Glomerular endothelial cell (primary cell): ENCODE results near the gene RPF1. TPM values are rescaled to one million over a fixed set of nuclear protein-coding genes. Genes with fewer than 3 reads are reported as not detected.
"Not testable (repeated sequence)": the region's sequence is repeated elsewhere in the genome, so short reads cannot be mapped to it uniquely, and the experiment has no call there.

Experiments
- DNase-seq: peaks from one replicate; pipeline ENCODE4 v3.0.0-alpha.2; 2011; ENCODE audit warnings: low read depth, low spot score; ENCODE audit errors: extremely low read depth
- total RNA-seq: library from RNA; depleted of rRNA; stranded (reverse); fragments of >200 nt; gene quantifications from 2 replicates; pipeline ENCODE4 v1.2.3, GENCODE V29; 2015

Gene RPF1
- total RNA-seq, 1 donor from 2014 or later = 44.9 TPM

- no peak for DNase-seq
These were observed 10.7 kb downstream of the RPF1 start for GRCh38 chr1:84489766-84490165.

GRCh38 chr1:84492726-84493125 lies 13.7 kb downstream of the RPF1 start:
- no peak for DNase-seq

GRCh38 chr1:84493747-84494146 lies 14.7 kb downstream of the RPF1 start:
- DNase-seq = no peak

- DNase-seq = no peak
These were observed 17.4 kb downstream of the RPF1 start for GRCh38 chr1:84496498-84496897.

- no peak for DNase-seq
These were observed 18.7 kb downstream of the RPF1 start for GRCh38 chr1:84497631-84498275.

GRCh38 chr1:84502927-84503326 lies 23.9 kb downstream of the RPF1 start:
- no peak for DNase-seq

- peak; percentile 7 for DNase-seq
These were observed 25.8 kb downstream of the RPF1 start for GRCh38 chr1:84504580-84505492.

GRCh38 chr1:84505493-84506001 lies 26.5 kb downstream of the RPF1 start:
- no peak for DNase-seq

GRCh38 chr1:84506002-84506728 lies 27.1 kb downstream of the RPF1 start, which contains the start of the genes GNG5 and SPATA1:
GNG5 (minus strand) TSS chr1:84506581; CDS start chr1:84506091, 490 bp downstream.
SPATA1 (plus strand) TSS chr1:84506386; CDS start chr1:84516360, 9,974 bp downstream.
- DNase-seq = peak; percentile 61

- peak; percentile 7 for DNase-seq
These were observed 27.8 kb downstream of the RPF1 start for GRCh38 chr1:84506729-84507453.

- not testable (repeated sequence) for DNase-seq
These were observed 28.8 kb downstream of the RPF1 start for GRCh38 chr1:84507887-84508286.

GRCh38 chr1:84508510-84508909 lies 29.4 kb downstream of the RPF1 start:
- no peak for DNase-seq

- DNase-seq = no peak
These were observed 30.0 kb downstream of the RPF1 start for GRCh38 chr1:84509029-84509428.

GRCh38 chr1:84510165-84510564 lies 31.1 kb downstream of the RPF1 start:
- no peak for DNase-seq

GRCh38 chr1:84510668-84511067 lies 31.6 kb downstream of the RPF1 start:
- no peak for DNase-seq

- DNase-seq = no peak
These were observed 45.5 kb downstream of the RPF1 start for GRCh38 chr1:84524590-84524989.

GRCh38 chr1:84525779-84526178 lies 46.7 kb downstream of the RPF1 start:
- no peak for DNase-seq

- DNase-seq = no peak
These were observed 59.5 kb downstream of the RPF1 start for GRCh38 chr1:84538599-84538998.

- no peak for DNase-seq
These were observed 60.9 kb downstream of the RPF1 start for GRCh38 chr1:84539972-84540371.

- no peak for DNase-seq
These were observed 61.7 kb downstream of the RPF1 start for GRCh38 chr1:84540759-84541158.
